NCI-H2107 (cell line): ENCODE results near the gene AP4S1.
"Not testable (repeated sequence)": the region's sequence is repeated elsewhere in the genome, so short reads cannot be mapped to it uniquely, and the experiment has no call there.

ENCODE experiments used
- DNase-seq: peaks from one replicate; lab custom pipeline; 2025; lab: John Stamatoyannopoulos, UW

Gene AP4S1

GRCh38 chr14:31043379-31043778, 17.9 kb downstream of the AP4S1 start:
- DNase-seq = no peak

DNA sequence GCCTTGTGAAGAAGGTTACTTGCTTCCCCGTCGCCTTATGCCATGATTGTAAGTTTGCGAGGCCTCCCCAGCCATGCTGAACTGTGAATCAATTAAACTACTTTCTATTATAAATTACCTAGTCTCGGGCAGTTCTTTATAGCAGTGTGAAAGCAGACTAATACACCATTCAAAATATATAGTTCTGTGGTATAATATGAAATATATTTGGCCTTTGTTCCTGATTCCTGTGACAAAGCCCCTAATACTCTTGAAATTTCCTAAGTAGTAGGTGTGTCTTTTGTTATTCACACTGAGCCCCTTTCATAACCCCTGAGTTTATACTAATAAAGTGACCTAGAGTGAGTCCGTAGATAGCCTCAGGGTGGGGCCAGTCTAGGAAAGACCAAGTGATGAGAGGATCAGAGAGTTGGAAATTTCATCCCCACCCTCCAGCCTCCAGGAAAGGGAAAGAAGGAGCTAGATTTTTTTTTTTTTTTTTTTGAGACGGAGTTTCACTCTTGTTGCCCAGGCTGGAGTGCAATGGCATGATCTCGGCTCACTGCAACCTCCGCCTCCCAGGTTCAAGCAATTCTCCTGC, 20.1 kb downstream of the AP4S1 start:
- no peak for DNase-seq

- no peak for DNase-seq
These were observed 22.1 kb downstream of the AP4S1 start for GRCh38 chr14:31047503-31047902.

GRCh38 chr14:31051023-31051422, 25.6 kb downstream of the AP4S1 start:
- DNase-seq = no peak

- no peak for DNase-seq
These were observed 26.1 kb downstream of the AP4S1 start for GRCh38 chr14:31051511-31051910.

- DNase-seq = not testable (repeated sequence)
These were observed 27.6 kb downstream of the AP4S1 start for GRCh38 chr14:31052905-31053586.

GRCh38 chr14:31057035-31057434, 31.6 kb downstream of the AP4S1 start:
- no peak for DNase-seq

DNA sequence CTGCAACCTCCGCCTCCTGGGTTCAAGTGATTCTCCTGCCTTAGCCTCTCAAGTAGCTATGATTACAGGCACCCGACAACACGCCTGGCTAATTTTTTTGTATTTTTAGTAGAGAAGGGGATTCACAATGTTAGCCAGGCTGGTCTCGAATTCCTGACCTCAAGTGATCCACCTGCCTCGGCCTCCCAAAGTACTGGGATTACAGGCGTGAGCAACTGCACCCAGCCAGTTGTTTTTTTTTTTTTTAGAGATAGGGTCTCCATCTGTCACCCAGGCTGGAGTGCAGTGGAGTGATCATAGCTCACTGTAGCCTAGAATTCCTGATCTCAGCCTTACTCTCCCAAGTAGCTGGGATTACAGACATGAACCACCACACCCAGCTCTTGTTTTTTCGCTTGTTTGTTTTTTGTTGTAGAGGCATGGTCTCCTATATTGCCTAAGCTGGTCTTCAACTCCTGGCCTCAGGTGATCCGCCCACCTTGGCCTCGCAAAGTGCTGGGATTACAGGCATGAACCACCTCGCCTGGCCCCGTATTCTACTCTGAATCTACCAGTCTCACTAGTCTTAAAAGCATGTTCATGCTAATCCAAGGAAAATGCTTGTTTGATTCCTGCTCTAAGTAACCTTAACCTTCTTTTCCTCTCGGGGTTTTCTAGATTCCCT, 32.4 kb downstream of the AP4S1 start:
- no peak for DNase-seq

DNA sequence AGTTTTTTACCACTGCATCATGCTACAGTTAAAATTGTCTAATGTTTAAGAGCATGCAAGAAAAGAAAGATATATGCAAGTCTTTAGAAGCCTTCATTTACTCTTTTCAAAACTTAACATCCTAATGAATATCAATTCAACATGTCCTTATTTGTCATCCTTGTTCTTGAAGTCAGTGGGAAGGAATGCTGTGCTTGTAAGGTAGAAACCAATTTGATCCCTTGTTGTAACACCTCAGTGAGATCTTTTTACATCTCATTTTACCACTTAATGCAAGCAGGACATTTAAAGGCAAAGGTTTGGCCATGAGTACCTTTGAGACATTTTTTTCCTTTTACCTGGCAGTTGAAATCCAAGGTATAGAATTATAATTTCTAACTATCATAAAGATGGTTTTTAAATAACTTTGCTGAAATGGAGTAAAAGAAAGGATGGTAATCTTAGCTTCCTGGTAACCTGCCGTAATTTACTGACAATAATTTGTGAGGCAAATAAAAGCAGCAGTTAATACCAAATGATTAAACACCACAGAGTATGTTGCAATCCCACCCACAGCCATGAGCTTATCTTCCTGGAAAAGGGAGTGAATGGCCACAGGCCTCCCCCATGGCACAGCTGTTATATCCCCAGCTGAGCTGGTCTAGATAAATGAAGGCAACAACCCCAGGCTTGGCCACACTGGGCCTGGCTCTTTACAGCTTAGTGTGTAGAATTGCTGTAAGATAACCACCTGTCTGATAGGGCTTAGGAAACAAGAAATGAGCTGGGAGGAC, 33.9 kb downstream of the AP4S1 start:
- no peak for DNase-seq

DNA sequence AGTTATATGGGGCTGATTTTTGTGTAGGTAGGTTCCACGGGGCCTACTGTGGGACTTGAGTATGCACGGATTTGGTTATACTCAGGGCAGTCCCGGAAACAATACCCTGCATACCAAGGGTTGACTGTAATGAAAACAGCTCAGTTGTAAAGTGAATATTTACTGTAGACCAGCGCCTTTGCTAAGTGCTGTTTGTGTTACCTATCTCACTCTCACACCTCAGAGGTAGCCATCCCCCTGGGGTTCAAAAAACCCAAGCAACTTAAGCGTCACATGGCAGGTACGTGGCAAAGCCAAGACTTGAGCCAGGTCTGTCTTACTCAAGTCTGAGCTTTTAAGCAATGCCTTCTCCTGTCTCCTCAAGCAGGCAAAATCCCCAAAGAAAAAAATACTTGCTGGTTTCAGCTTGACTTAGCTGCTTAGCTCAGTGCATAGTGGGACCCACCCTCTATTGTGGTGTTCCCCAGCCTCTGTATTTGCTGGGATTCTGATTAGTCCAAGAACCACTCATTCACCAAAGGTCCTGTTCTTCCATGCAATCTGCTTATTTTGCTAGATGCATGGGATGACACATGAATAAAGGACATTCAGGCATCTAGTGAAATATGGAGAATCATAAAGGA, 34.9 kb downstream of the AP4S1 start:
- DNase-seq = no peak

DNA sequence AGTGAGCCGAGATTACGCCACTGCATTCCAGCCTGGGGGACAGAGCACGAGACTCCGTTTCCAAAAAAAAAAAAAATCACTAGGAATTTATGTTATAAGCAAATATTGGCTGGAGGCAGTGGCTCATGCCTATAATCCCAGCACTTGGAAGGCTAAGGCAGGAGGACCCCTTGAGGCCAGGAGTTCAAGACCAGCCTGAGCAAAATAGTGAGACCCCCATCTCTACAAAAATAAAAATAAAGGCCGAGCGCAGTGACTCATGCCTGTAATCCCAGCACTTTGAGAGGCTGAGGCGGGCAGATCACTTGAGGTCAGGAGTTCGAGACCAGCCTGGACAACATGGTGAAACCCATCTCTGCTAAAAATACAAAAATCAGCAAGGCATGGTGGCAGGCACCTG, 37.5 kb downstream of the AP4S1 start:
- not testable (repeated sequence) for DNase-seq

GRCh38 chr14:31068235-31068634, 42.8 kb downstream of the AP4S1 start:
- no peak for DNase-seq

DNA sequence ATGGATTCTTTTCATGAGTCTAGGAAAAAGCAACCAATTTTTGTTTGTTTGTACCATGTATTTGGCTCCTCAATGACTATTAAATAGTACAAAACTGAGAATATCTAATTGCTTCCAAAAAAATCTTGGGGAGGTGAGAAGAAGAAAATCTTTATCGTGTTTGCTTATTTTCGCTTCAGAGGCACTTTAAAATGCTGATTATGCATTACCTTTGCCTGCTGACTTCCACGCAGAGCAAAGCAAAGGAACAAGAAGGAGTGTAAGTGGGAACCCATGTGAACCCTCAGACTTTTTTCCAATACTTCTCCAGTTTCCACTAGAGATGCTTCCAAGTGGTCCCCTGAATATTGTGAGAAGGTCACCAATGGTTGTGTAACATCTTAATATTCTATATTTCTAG, 43.9 kb downstream of the AP4S1 start:
- no peak for DNase-seq

- DNase-seq = no peak
These were observed 45.0 kb downstream of the AP4S1 start for GRCh38 chr14:31070431-31070830.

GRCh38 chr14:31071151-31071550, 45.7 kb downstream of the AP4S1 start:
- no peak for DNase-seq

DNA sequence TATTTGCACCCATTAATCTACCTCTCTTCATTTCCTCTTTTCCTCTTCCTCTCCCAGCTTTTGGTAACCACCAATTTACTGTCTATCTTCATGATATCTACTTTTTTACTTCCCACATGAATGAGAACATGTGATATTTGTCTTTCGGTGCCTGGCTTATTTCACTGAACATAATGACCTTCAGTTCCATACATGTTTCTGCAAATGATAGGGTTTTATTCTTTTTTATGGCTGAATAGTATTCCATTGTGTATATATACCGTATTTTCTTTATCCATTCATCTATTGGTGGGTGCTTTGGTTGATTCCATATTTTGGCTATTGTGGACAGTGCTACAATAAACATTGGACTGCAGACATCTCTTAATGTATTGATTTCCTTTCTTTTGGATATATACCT, 49.7 kb downstream of the AP4S1 start:
- no peak for DNase-seq

GRCh38 chr14:31078766-31079165, 53.3 kb downstream of the AP4S1 start:
- DNase-seq = no peak

GRCh38 chr14:31080056-31080455, 54.6 kb downstream of the AP4S1 start:
- DNase-seq = no peak

DNA sequence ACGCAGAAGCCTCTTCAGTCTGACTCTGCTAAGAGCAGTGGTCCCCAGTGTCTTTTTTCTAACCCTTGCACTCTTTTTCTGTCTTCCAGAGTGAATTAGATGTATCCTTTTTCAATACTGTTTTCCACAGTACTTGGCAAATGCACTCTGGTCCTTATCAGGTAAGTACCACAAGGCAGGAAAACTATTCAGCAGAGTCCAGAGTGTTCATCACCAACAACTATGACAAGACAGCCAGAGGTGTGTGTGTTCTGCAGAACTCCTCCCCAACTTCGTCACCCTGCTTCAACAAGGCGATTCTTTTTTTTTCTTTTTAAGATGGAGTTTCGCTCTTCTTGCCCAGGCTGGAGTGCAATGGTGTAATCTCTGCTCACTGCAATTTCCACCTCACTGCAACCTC, 55.0 kb downstream of the AP4S1 start:
- no peak for DNase-seq

GRCh38 chr14:31083781-31084180, 58.3 kb downstream of the AP4S1 start:
- DNase-seq = no peak

GRCh38 chr14:31084385-31084784, 58.9 kb downstream of the AP4S1 start:
- DNase-seq = peak; percentile 22

GRCh38 chr14:31085027-31085426, 59.6 kb downstream of the AP4S1 start:
- no peak for DNase-seq
